Immature natural killer cell (primary cell): Measurements from ENCODE around the gene POLD1. TPM values are rescaled to one million over a fixed set of nuclear protein-coding genes. Genes with fewer than 3 reads are reported as not detected.
"Not testable (repeated sequence)": the region's sequence is repeated elsewhere in the genome, so short reads cannot be mapped to it uniquely, and the experiment has no call there.

Experiments used
- DNase-seq, 3 donors: peaks; one replicate each; pipeline ENCODE4 v3.0.0; 2022; ENCODE audit warnings: mixed read lengths in 1 of 3
- H3K27ac Mint-ChIP-seq, 6 donors: one replicate each; pipeline ENCODE4 v1.8.0; 2020; ENCODE audit warnings: mixed read lengths in 6 of 6, mild to moderate bottlenecking in 5 of 6, inconsistent platforms in 4 of 6, moderate library complexity in 3 of 6
- H3K27me3 Mint-ChIP-seq, 3 donors: one replicate each; pipeline ENCODE4 v1.8.0; 2020 to 2021; ENCODE audit warnings: low read depth in 3 of 3, mild to moderate bottlenecking in 3 of 3, mixed read lengths in 3 of 3, moderate library complexity in 3 of 3, inconsistent platforms in 1 of 3
- H3K36me3 Mint-ChIP-seq, 3 donors: one replicate each; pipeline ENCODE4 v1.8.0; 2020; ENCODE audit warnings: mixed read lengths in 3 of 3, inconsistent platforms in 2 of 3, mild to moderate bottlenecking in 2 of 3
- H3K4me1 Mint-ChIP-seq, 2 donors: one replicate each; pipeline ENCODE4 v1.8.0; 2020; ENCODE audit warnings: inconsistent platforms in 2 of 2, mild to moderate bottlenecking in 2 of 2, mixed read lengths in 2 of 2, moderate library complexity in 1 of 2
- H3K4me3 Mint-ChIP-seq, 5 donors: one replicate each; pipeline ENCODE4 v1.8.0; 2020; ENCODE audit warnings: mild to moderate bottlenecking in 5 of 5, mixed read lengths in 5 of 5, inconsistent platforms in 3 of 5, moderate library complexity in 3 of 5
- H3K9me3 Mint-ChIP-seq, 6 donors: one replicate each; pipeline ENCODE4 v1.8.0; 2020; ENCODE audit warnings: mild to moderate bottlenecking in 6 of 6, mixed read lengths in 6 of 6, inconsistent platforms in 4 of 6, moderate library complexity in 3 of 6
- polyA plus RNA-seq, 3 donors: library from polyadenylated mRNA; unstranded; fragments of 300-500 nt; fragmentation: Illumina TruSeq; gene quantifications; one replicate each; pipeline ENCODE4 v1.2.3, GENCODE V29; 2021

The POLD1 gene
- polyA plus RNA-seq, 3 donors from 2014 or later, result 14.5 to 24.8 (median 22.8) TPM

- Mint-ChIP-seq H3K9me3 (no peaks in the 10 kb centered on the region), H3K27ac (no peak overlapping the region), H3K36me3 (no peaks in the 10 kb centered on the region), H3K4me1 (peaks cover 11 to 13% of the 10 kb centered on the region in 2 donors), H3K27me3 (peaks cover 9 to 16% (median 10%) of the 10 kb centered on the region in 3 donors), H3K4me3 (peak overlapping the region in 1 of 5 donors; percentile 4)
- no peak for DNase-seq
Measured at GRCh38 chr19:50434525-50434924, 50.4 kb downstream of the POLD1 start.

- Mint-ChIP-seq H3K9me3 (no peaks in the 10 kb centered on the region), H3K27ac (no peak overlapping the region), H3K27me3 (peaks cover 9 to 17% (median 12%) of the 10 kb centered on the region in 3 donors), H3K4me1 (peaks cover 11 to 13% of the 10 kb centered on the region in 2 donors), H3K36me3 (no peaks in the 10 kb centered on the region), H3K4me3 (no peak overlapping the region)
- no peak for DNase-seq
Measured at GRCh38 chr19:50435221-50435620, 51.1 kb downstream of the POLD1 start.

- Mint-ChIP-seq H3K27ac (no peak overlapping the region), H3K9me3 (no peaks in the 10 kb centered on the region), H3K4me1 (peaks cover 11 to 12% of the 10 kb centered on the region in 2 donors), H3K4me3 (no peak overlapping the region), H3K36me3 (no peaks in the 10 kb centered on the region), H3K27me3 (peaks cover 7 to 16% (median 11%) of the 10 kb centered on the region in 3 donors)
- DNase-seq, result no peak
Measured at GRCh38 chr19:50435627-50436026, 51.5 kb downstream of the POLD1 start.

GRCh38 chr19:50437862-50438449 is 53.8 kb downstream of the POLD1 start:
- Mint-ChIP-seq H3K4me1 (no peaks in the 10 kb centered on the region), H3K4me3 (no peak overlapping the region), H3K36me3 (no peaks in the 10 kb centered on the region), H3K27me3 (peaks cover 4 to 12% (median 7%) of the 10 kb centered on the region in 3 donors), H3K27ac (no peak overlapping the region), H3K9me3 (no peaks in the 10 kb centered on the region)
- DNase-seq, result no peak

- H3K4me3 Mint-ChIP-seq, H3K27ac Mint-ChIP-seq, H3K4me1 Mint-ChIP-seq, DNase-seq, H3K36me3 Mint-ChIP-seq, H3K9me3 Mint-ChIP-seq: not testable (repeated sequence)
- peaks cover 4 to 10% (median 6%) of the 10 kb centered on the region in 3 donors for H3K27me3 Mint-ChIP-seq
Measured at GRCh38 chr19:50439130-50439529, 55.0 kb downstream of the POLD1 start.

- no peaks in the 10 kb centered on the region for H3K9me3 Mint-ChIP-seq
- no peak for DNase-seq
- no peaks in the 10 kb centered on the region for H3K36me3 Mint-ChIP-seq
- peaks cover 5 to 12% (median 7%) of the 10 kb centered on the region in 3 donors for H3K27me3 Mint-ChIP-seq
- H3K27ac Mint-ChIP-seq, result no peak overlapping the region
- no peaks in the 10 kb centered on the region for H3K4me1 Mint-ChIP-seq
- H3K4me3 Mint-ChIP-seq, result no peak overlapping the region
Measured at GRCh38 chr19:50444059-50444458, 59.9 kb downstream of the POLD1 start.

- Mint-ChIP-seq H3K9me3 (no peaks in the 10 kb centered on the region), H3K36me3 (no peaks in the 10 kb centered on the region), H3K4me1 (no peaks in the 10 kb centered on the region), H3K27ac (no peak overlapping the region), H3K27me3 (peaks cover 5 to 12% (median 5%) of the 10 kb centered on the region in 3 donors), H3K4me3 (no peak overlapping the region)
- no peak for DNase-seq
Measured at GRCh38 chr19:50447053-50447452, 62.9 kb downstream of the POLD1 start.

GRCh38 chr19:50447750-50448149 is 63.6 kb downstream of the POLD1 start:
- Mint-ChIP-seq H3K4me3 (no peak overlapping the region), H3K36me3 (no peaks in the 10 kb centered on the region), H3K4me1 (no peaks in the 10 kb centered on the region), H3K9me3 (no peaks in the 10 kb centered on the region), H3K27ac (no peak overlapping the region), H3K27me3 (peaks cover 5 to 15% (median 5%) of the 10 kb centered on the region in 3 donors)
- DNase-seq, result no peak

- DNase-seq, result no peak
- H3K4me1 Mint-ChIP-seq, result no peaks in the 10 kb centered on the region
- H3K27me3 Mint-ChIP-seq, result peaks cover 5 to 15% (median 5%) of the 10 kb centered on the region in 3 donors
- no peak overlapping the region for H3K4me3 Mint-ChIP-seq
- H3K27ac Mint-ChIP-seq, result no peak overlapping the region
- no peaks in the 10 kb centered on the region for H3K36me3 Mint-ChIP-seq
- no peaks in the 10 kb centered on the region for H3K9me3 Mint-ChIP-seq
Measured at GRCh38 chr19:50449236-50449899, 65.2 kb downstream of the POLD1 start.

- Mint-ChIP-seq H3K27me3 (peaks cover 5 to 13% (median 7%) of the 10 kb centered on the region in 3 donors), H3K9me3 (no peaks in the 10 kb centered on the region), H3K36me3 (no peaks in the 10 kb centered on the region), H3K27ac (no peak overlapping the region), H3K4me3 (no peak overlapping the region), H3K4me1 (no peaks in the 10 kb centered on the region)
- no peak for DNase-seq
Measured at GRCh38 chr19:50450369-50451222, 66.4 kb downstream of the POLD1 start.

GRCh38 chr19:50451223-50451534 is 67.0 kb downstream of the POLD1 start:
- peaks cover 5 to 13% (median 9%) of the 10 kb centered on the region in 3 donors for H3K27me3 Mint-ChIP-seq
- no peak for DNase-seq
- no peak overlapping the region for H3K27ac Mint-ChIP-seq

GRCh38 chr19:50453243-50453642 is 69.1 kb downstream of the POLD1 start:
- no peak overlapping the region for H3K4me3 Mint-ChIP-seq
- H3K4me1 Mint-ChIP-seq, result no peaks in the 10 kb centered on the region
- H3K27me3 Mint-ChIP-seq, result peaks cover 4 to 13% (median 8%) of the 10 kb centered on the region in 3 donors
- H3K27ac Mint-ChIP-seq, result no peak overlapping the region
- H3K9me3 Mint-ChIP-seq, result no peaks in the 10 kb centered on the region
- H3K36me3 Mint-ChIP-seq, result no peaks in the 10 kb centered on the region
- no peak for DNase-seq

More at GRCh38 chr19:50451223-50451534, 67.0 kb downstream of the POLD1 start:
- no peaks in the 10 kb centered on the region for H3K9me3 Mint-ChIP-seq
- no peaks in the 10 kb centered on the region for H3K36me3 Mint-ChIP-seq
- H3K4me1 Mint-ChIP-seq, result no peaks in the 10 kb centered on the region
- H3K4me3 Mint-ChIP-seq, result no peak overlapping the region

GRCh38 chr19:50455992-50456391 is 71.8 kb downstream of the POLD1 start:
- peaks cover 0 to 11% (median 9%) of the 10 kb centered on the region in 3 donors for H3K27me3 Mint-ChIP-seq
- no peaks in the 10 kb centered on the region for H3K4me1 Mint-ChIP-seq
- no peaks in the 10 kb centered on the region for H3K36me3 Mint-ChIP-seq
- no peaks in the 10 kb centered on the region for H3K9me3 Mint-ChIP-seq
- no peak overlapping the region for H3K4me3 Mint-ChIP-seq
- no peak overlapping the region for H3K27ac Mint-ChIP-seq
- DNase-seq, result no peak

- no peak for DNase-seq
- Mint-ChIP-seq H3K27ac (no peak overlapping the region), H3K4me3 (no peak overlapping the region), H3K27me3 (peaks cover 0 to 11% (median 7%) of the 10 kb centered on the region in 3 donors), H3K9me3 (no peaks in the 10 kb centered on the region), H3K4me1 (no peaks in the 10 kb centered on the region), H3K36me3 (no peaks in the 10 kb centered on the region)
Measured at GRCh38 chr19:50457300-50457699, 73.2 kb downstream of the POLD1 start.
